SK-N-SH treated with all-trans-retinoic acid at 6 μM for 48 hours (cell line): ENCODE results near the gene CBLB.

ENCODE experiments used
- ATAC-seq: fragments of 200-7000 bp; cut with Tn5 transposase; 3 replicates; pipeline ENCODE4 v1.9.1; 2020; ENCODE audit warnings: mild to moderate bottlenecking, moderate library complexity
- ARNTL ChIP-seq: fragments of 450-650 bp; formaldehyde crosslinking; IDR thresholded peaks from 2 replicates; pipeline ENCODE4 v1.5.0; 2020; ENCODE audit warnings: low read depth, mild to moderate bottlenecking, moderate library complexity, borderline replicate concordance
- BACH2 ChIP-seq: fragments of 250-450 bp; sonication (Bioruptor Pico); IDR thresholded peaks from 2 replicates; pipeline ENCODE4 v1.9.0; 2021; ENCODE audit warnings: mild to moderate bottlenecking, borderline replicate concordance
- CSDC2 ChIP-seq: fragments of 250-450 bp; sonication (Bioruptor Pico); IDR thresholded peaks from 2 replicates; pipeline ENCODE4 v1.5.0; 2020; ENCODE audit warnings: mild to moderate bottlenecking, moderate library complexity
- CSRNP3 ChIP-seq: fragments of 250-450 bp; sonication (Bioruptor Pico); IDR thresholded peaks from 2 replicates; pipeline ENCODE4 v1.5.1; 2021; ENCODE audit warnings: mild to moderate bottlenecking, moderate library complexity
- ESRRG ChIP-seq: fragments of 250-450 bp; sonication (Bioruptor Pico); IDR thresholded peaks from 2 replicates; pipeline ENCODE4 v1.6.1; 2021; ENCODE audit warnings: mild to moderate bottlenecking
- GLIS3 ChIP-seq: fragments of 250-450 bp; sonication (Bioruptor Pico); IDR thresholded peaks from 2 replicates; pipeline ENCODE4 v1.5.0; 2020; ENCODE audit warnings: mild to moderate bottlenecking, moderate library complexity
- ISL1 ChIP-seq: fragments of 250-450 bp; sonication (Bioruptor Pico); IDR thresholded peaks from 2 replicates; pipeline ENCODE4 v2.1.2; 2022; ENCODE audit warnings: mild to moderate bottlenecking, moderate library complexity
- OSR1 ChIP-seq: fragments of 250-450 bp; sonication (Bioruptor Pico); IDR thresholded peaks from 2 replicates; pipeline ENCODE4 v1.8.0; 2022; ENCODE audit warnings: moderate library complexity, mild to moderate bottlenecking, inconsistent platforms
- POU6F1 ChIP-seq: fragments of 250-450 bp; sonication (Bioruptor Pico); IDR thresholded peaks from 2 replicates; pipeline ENCODE4 v1.8.0; 2021; ENCODE audit warnings: low read depth, mild to moderate bottlenecking, moderate library complexity, borderline replicate concordance
- PPARA ChIP-seq: fragments of 250-450 bp; sonication (Bioruptor Pico); IDR thresholded peaks from 2 replicates; pipeline ENCODE4 v1.5.0; 2020; ENCODE audit warnings: mild to moderate bottlenecking, borderline replicate concordance
- RARB ChIP-seq: fragments of 250-450 bp; sonication (Bioruptor Pico); IDR thresholded peaks from 2 replicates; pipeline ENCODE4 v1.8.0; 2021; ENCODE audit warnings: mild to moderate bottlenecking, moderate library complexity
- SNAI2 ChIP-seq: fragments of 250-450 bp; sonication (Bioruptor Pico); IDR thresholded peaks from 2 replicates; pipeline ENCODE4 v1.5.0; 2020; ENCODE audit warnings: mild to moderate bottlenecking, moderate library complexity
- TCF4 ChIP-seq: fragments of 250-450 bp; sonication (Bioruptor Pico); IDR thresholded peaks from 2 replicates; pipeline ENCODE4 v1.8.0; 2021; ENCODE audit warnings: mild to moderate bottlenecking, moderate library complexity, borderline replicate concordance
- TOX ChIP-seq: fragments of 250-450 bp; sonication (Bioruptor Pico); IDR thresholded peaks from 2 replicates; pipeline ENCODE4 v1.8.0; 2021; ENCODE audit warnings: mild to moderate bottlenecking, moderate library complexity, borderline replicate concordance
- TSHZ2 ChIP-seq: fragments of 250-450 bp; sonication (Bioruptor Pico); IDR thresholded peaks from 2 replicates; pipeline ENCODE4 v1.5.0; 2020; ENCODE audit warnings: mild to moderate bottlenecking, moderate library complexity
- ZC3H10 ChIP-seq: fragments of 250-450 bp; sonication (Bioruptor Pico); IDR thresholded peaks from 2 replicates; pipeline ENCODE4 v1.5.1; 2021; ENCODE audit warnings: mild to moderate bottlenecking, moderate library complexity
- ZFP3 ChIP-seq: fragments of 250-450 bp; sonication (Bioruptor Pico); IDR thresholded peaks from 2 replicates; pipeline ENCODE4 v1.5.0; 2020; ENCODE audit warnings: mild to moderate bottlenecking, moderate library complexity
- ZFP30 ChIP-seq: fragments of 450-650 bp; formaldehyde crosslinking; IDR thresholded peaks from 2 replicates; pipeline ENCODE4 v1.5.0; 2022; ENCODE audit warnings: mild to moderate bottlenecking, moderate library complexity
- ZNF70 ChIP-seq: fragments of 450-650 bp; formaldehyde crosslinking; IDR thresholded peaks from 2 replicates; pipeline ENCODE4 v1.5.0; 2020; ENCODE audit warnings: mild to moderate bottlenecking, moderate library complexity
- ZNF8 ChIP-seq: fragments of 450-650 bp; formaldehyde crosslinking; IDR thresholded peaks from 2 replicates; pipeline ENCODE4 v1.5.0; 2020; ENCODE audit warnings: mild to moderate bottlenecking, moderate library complexity

Gene CBLB

GRCh38 chr3:105704726-105705410 is 163.9 kb downstream of the CBLB start (continued):
- no peak for TF ChIP-seq CSRNP3 (CRISPR knock-in tag)
- no peak for TF ChIP-seq ZFP3 (CRISPR knock-in tag)
- TF ChIP-seq GLIS3 = no peak
- TF ChIP-seq ZNF8 (CRISPR knock-in tag) = no peak
- TF ChIP-seq CSDC2 (CRISPR knock-in tag) = no peak
- TF ChIP-seq ESRRG (CRISPR knock-in tag) = no peak
- TF ChIP-seq, all 23 proteins: peak for 0

- no peak for TF ChIP-seq ZFP30 (CRISPR knock-in tag)
- no peak for ATAC-seq
These were observed 168.2 kb downstream of the CBLB start for GRCh38 chr3:105700575-105700974.

GRCh38 chr3:105691633-105692032 is 177.2 kb downstream of the CBLB start:
- TF ChIP-seq ZFP3 (CRISPR knock-in tag) = no peak
- TF ChIP-seq BACH2 (CRISPR knock-in tag) = no peak
- no peak for TF ChIP-seq PPARA (CRISPR knock-in tag)
- no peak for TF ChIP-seq CSDC2 (CRISPR knock-in tag)
- TF ChIP-seq, all 23 proteins: peak for 0
- no peak for ATAC-seq

GRCh38 chr3:105691053-105691452 is 177.8 kb downstream of the CBLB start:
- no peak for ATAC-seq
- no peak for TF ChIP-seq RARB
- TF ChIP-seq CSRNP3 (CRISPR knock-in tag) = no peak

- TF ChIP-seq ESRRG (CRISPR knock-in tag) (no peak), OSR1 (CRISPR knock-in tag) (no peak), RARB (no peak), POU6F1 (CRISPR knock-in tag) (no peak), SNAI2 (CRISPR knock-in tag) (no peak), ZC3H10 (no peak), CSRNP3 (CRISPR knock-in tag) (no peak), ZFP3 (CRISPR knock-in tag) (no peak)
- no peak for ATAC-seq
These were observed 180.0 kb downstream of the CBLB start for GRCh38 chr3:105688821-105689220.

GRCh38 chr3:105686278-105686897 is 182.4 kb downstream of the CBLB start:
- ATAC-seq = no peak
- TF ChIP-seq TOX = no peak
- no peak for TF ChIP-seq OSR1 (CRISPR knock-in tag)
- TF ChIP-seq ZNF70 (CRISPR knock-in tag) = no peak
- no peak for TF ChIP-seq TSHZ2 (CRISPR knock-in tag)
- TF ChIP-seq BACH2 (CRISPR knock-in tag) = no peak
- no peak for TF ChIP-seq PPARA (CRISPR knock-in tag)
- TF ChIP-seq RARB = no peak
- TF ChIP-seq CSRNP3 (CRISPR knock-in tag) = no peak
- TF ChIP-seq ARNTL (CRISPR knock-in tag) = no peak
- no peak for TF ChIP-seq ISL1
- no peak for TF ChIP-seq TCF4 (CRISPR knock-in tag)
- no peak for TF ChIP-seq ZNF8 (CRISPR knock-in tag)
